GM12801 (cell line): ENCODE measurements around the gene UBE2O.

ENCODE experiments used
- CTCF ChIP-seq: IDR thresholded peaks from one replicate; pipeline ENCODE4 v1.5.1; 2011; ENCODE audit warnings: control low read depth; ENCODE audit not compliant: insufficient read length; ENCODE audit errors: extremely low read depth

The UBE2O gene

GRCh38 chr17:76447931-76448652 lies 4.9 kb downstream of the UBE2O start:
- no peak for TF ChIP-seq CTCF

DNA sequence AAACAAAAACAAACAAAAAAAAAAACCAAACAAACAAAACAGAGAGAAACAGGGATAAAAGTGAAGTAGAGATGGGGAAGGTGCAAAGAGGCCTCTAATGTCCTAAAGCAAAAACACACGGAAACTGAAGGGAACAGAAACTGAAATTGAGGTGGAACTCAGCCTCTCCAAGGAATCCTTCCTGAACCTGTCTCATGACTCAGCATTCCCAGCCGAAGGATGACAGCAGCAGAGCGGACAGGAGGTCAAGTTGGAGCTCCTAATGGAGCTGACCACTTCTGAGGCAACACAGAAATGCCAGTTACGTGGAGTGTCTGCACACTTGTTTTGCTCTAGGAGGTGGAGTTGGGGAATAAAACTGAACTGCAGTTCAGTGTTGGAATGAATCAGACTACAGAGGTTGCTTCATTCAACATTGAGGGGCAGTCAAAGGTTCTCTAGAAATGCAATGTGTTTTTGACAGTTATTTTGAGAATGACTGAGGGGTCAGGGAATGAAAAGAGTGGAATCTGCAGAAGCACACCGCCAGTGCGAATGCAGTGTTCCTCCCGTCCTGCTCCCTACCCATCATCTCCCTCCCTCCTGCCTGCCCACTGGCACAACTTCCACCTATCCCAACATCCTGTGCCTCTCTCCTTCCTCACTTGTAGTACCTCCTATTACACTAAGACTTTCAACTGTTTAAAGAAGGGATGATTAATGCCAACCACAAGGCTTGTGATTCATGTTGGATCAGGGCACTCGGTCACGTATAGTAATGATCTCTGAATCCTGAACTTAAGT lies 6.3 kb downstream of the UBE2O start:
- TF ChIP-seq CTCF: no peak

GRCh38 chr17:76445697-76446448 lies 7.1 kb downstream of the UBE2O start:
- TF ChIP-seq CTCF: no peak

GRCh38 chr17:76444518-76445311 lies 8.2 kb downstream of the UBE2O start:
- no peak for TF ChIP-seq CTCF

DNA sequence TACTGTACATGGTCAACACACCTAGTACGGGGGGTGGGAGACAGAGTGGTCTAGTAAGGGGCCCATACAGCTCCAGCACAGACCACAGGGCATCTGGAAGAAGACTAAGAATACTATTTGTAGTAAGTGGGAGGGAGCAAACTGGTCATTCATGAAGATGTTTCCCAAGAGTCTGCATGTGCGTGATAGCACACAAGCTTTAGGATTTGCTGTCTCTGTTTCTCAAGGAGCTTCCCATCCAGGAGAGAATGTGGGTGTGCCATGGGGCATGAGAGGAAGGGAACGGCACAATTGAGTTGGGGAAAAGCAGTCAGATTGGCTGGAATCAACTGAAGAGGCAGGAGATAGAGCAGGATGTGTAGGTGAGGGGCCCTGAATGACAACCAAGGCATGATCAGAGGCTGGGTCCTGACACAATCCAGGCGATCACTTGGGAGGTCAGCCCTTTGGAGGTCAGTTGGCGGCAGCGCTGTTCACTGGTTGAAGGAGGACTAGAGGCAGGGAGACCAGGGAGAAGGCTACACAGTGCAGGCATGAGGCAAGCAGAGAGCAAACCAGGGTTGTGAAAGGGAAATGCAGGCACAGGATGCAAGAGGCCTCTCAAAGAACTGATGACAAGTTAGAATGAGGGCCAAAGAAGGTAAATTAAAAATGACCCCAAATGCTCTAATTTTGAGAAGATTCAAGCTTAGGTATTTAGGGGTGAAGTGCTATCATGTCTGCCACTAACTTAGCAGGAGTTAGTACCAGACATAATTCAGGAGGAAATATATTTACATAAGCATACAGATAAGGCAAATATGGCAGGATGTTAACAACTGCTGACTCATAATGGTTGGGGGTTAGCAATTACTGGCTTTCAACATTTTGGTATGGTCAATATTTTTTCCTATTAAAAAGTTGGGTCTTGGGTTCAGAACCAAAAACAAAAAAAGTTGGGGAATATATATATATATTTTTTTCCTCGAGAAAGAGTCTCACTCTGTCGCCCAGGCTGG lies 10.3 kb downstream of the UBE2O start:
- TF ChIP-seq CTCF: no peak

DNA sequence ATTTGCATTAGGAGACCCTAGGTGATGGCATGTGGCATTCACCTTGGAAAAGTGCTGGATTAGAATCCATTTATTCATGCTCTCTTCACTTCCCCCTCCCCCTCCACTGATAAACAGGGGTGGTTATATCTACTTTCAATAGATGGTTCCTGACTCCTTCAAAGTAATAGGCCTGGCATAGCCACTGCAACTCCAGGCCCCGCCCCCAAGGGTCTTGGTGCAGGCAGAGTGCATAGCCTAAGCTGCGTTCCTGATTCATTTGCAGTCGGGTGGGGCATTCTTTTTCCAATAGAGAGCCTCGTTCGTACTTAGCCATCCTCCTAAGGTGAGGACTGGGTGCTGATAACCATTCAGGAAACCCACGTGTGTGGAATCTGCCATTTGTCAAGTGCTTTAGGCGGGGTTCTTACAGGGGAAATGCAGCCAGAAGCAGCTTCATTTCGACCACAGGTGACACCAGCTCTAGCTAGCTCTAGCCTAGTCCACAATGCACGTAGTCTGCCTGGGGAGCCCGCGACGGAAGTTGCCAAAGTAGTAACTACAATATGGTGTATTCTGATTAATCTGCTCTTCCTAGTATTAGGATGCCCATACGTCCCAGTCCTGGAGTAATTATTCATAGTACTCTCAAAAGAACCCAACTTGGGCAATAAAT lies 11.1 kb downstream of the UBE2O start:
- no peak for TF ChIP-seq CTCF
